Upper lobe of left lung (tissue), 6 donors: Measurements from ENCODE around the gene ANAPC5. TPM values are rescaled to one million over a fixed set of nuclear protein-coding genes. Genes with fewer than 3 reads are reported as not detected.

Experiments used
- ATAC-seq, 2 donors: fragments of 200-7000 bp; cut with Tn5 transposase; one replicate each; pipeline ENCODE4 v1.9.1; 2022; ENCODE audit warnings: mild to moderate bottlenecking in 2 of 2, moderate library complexity in 2 of 2; ENCODE audit not compliant: low FRiP score in 2 of 2
- DNase-seq, 2 donors: peaks; one replicate each; pipeline ENCODE4 v3.0.0-alpha.2; 2019 to 2020
- H3K27ac ChIP-seq, 4 donors: fragments of 200-600 bp; sonication (generic); one replicate each; pipeline ENCODE4 v1.5.1; 2016 to 2019
- H3K27me3 ChIP-seq, 4 donors: fragments of 200-600 bp; sonication (generic); one replicate each; pipeline ENCODE4 v1.5.1; 2017 to 2019
- H3K36me3 ChIP-seq, 4 donors: fragments of 200-600 bp; sonication (generic); one replicate each; pipeline ENCODE4 v1.5.1; 2016 to 2019
- H3K4me1 ChIP-seq, 4 donors: fragments of 200-600 bp; sonication (generic); one replicate each; pipeline ENCODE4 v1.5.1; 2018 to 2019
- H3K4me3 ChIP-seq, 4 donors: fragments of 200-600 bp; sonication (generic); one replicate each; pipeline ENCODE4 v1.5.1; 2017 to 2019; ENCODE audit warnings: mild to moderate bottlenecking in 2 of 4, moderate library complexity in 1 of 4
- H3K9me3 ChIP-seq, 4 donors: fragments of 200-600 bp; sonication (generic); one replicate each; pipeline ENCODE4 v1.5.1; 2018 to 2019
- EP300 ChIP-seq, 4 donors: sonication (generic); formaldehyde crosslinking; IDR thresholded peaks; one replicate each; pipeline ENCODE4 v1.5.1; 2017; ENCODE audit warnings: antibody characterized with exemption in 4 of 4, control low read depth in 2 of 4
- POLR2A ChIP-seq, 4 donors: fragments of 450-650 bp; IDR thresholded peaks; one replicate each; pipeline ENCODE4 v1.5.1; 2016 to 2017; ENCODE audit warnings: antibody characterized with exemption in 4 of 4, mild to moderate bottlenecking in 2 of 4
- POLR2AphosphoS5 ChIP-seq, 2 donors: sonication (generic); formaldehyde crosslinking; IDR thresholded peaks; one replicate each; pipeline ENCODE4 v1.5.1; 2017; ENCODE audit warnings: antibody characterized with exemption in 2 of 2
- WGBS, 2 donors: methylation state at CpG; one replicate each; pipeline ENCODE4 v1.1.5; 2017 to 2018; 5-methylcytosine and 5-hydroxymethylcytosine counted together
- total RNA-seq, 6 donors: library from RNA; depleted of rRNA in 4 of 6; stranded (reverse); fragments of >200 nt in 4 of 6; gene quantifications; one replicate each; pipeline versions ENCODE4 v1.1.0 to v1.2.1, GENCODE V29; 2016 to 2021
- TF ChIP-seq, protein P1 (sequence below), 6 experiments: fragments of 450-650 bp in 4 of 6; fragments of 200-600 bp in 2 of 6; sonication (generic) in 2 of 6; IDR thresholded peaks; one replicate each; pipeline ENCODE4 v1.5.1; 2016 to 2019; ENCODE audit warnings: antibody characterized with exemption in 6 of 6
- donor health status: DM: no; HTN: no; CAD: no; lungs with moderate emphysema.
- donor health status: DM: no; HTN: yes; CAD: no; lungs with severe emphysema.

The ANAPC5 gene, protein sequence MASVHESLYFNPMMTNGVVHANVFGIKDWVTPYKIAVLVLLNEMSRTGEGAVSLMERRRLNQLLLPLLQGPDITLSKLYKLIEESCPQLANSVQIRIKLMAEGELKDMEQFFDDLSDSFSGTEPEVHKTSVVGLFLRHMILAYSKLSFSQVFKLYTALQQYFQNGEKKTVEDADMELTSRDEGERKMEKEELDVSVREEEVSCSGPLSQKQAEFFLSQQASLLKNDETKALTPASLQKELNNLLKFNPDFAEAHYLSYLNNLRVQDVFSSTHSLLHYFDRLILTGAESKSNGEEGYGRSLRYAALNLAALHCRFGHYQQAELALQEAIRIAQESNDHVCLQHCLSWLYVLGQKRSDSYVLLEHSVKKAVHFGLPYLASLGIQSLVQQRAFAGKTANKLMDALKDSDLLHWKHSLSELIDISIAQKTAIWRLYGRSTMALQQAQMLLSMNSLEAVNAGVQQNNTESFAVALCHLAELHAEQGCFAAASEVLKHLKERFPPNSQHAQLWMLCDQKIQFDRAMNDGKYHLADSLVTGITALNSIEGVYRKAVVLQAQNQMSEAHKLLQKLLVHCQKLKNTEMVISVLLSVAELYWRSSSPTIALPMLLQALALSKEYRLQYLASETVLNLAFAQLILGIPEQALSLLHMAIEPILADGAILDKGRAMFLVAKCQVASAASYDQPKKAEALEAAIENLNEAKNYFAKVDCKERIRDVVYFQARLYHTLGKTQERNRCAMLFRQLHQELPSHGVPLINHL
- total RNA-seq: 100 to 1,000 TPM in 2 of 6 donors, 10 to 100 TPM in 4; 68.1 to 172 (median 87.3) TPM

DNA sequence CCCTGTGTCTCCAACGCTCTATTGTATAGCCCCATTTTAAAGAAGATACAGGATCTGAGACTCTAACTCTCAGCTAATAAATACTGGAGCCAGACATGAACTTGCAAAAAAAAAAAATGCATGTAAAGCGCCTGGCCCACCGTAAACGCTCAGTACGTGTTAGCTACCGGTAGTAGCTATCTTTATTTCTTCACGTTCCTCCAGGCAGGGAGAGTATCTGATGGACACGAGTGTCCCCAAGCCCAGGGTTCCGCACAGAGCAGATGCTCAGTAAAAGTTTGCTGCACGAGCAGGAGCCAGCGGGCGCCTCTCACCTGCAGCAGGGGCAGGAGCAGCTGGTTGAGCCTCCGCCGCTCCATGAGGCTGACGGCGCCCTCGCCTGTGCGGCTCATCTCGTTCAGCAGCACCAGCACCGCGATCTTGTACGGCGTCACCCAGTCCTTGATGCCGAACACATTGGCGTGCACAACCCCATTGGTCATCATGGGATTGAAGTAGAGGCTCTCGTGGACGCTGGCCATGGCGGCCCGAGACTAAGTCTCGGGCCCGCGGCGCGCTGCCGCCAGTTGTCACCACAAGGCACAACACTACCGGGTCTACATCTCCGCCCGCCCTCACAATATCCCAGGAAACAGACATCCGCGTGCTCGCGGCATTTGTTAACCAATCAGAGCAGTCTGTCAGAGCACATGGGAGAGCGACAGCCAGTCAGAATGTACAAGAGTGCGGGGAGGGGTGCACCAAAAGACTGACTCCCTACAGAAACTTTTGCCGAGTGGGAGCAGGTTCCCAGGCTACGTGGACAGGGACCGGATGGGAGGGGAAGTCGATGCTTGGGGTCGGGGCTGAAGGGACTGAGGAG, at the start of gene ANAPC5:
Gene ANAPC5 (minus strand): TSS at position 592 of the 862 bp plus-strand sequence. CDS start 71 bp downstream, at position 521.
- H3K4me1 ChIP-seq: peaks cover 11 to 28% (median 17%) of the 10 kb centered on the region in 4 donors
- DNase-seq: peak; percentile 94 to 97
- TF ChIP-seq, protein P1, sequence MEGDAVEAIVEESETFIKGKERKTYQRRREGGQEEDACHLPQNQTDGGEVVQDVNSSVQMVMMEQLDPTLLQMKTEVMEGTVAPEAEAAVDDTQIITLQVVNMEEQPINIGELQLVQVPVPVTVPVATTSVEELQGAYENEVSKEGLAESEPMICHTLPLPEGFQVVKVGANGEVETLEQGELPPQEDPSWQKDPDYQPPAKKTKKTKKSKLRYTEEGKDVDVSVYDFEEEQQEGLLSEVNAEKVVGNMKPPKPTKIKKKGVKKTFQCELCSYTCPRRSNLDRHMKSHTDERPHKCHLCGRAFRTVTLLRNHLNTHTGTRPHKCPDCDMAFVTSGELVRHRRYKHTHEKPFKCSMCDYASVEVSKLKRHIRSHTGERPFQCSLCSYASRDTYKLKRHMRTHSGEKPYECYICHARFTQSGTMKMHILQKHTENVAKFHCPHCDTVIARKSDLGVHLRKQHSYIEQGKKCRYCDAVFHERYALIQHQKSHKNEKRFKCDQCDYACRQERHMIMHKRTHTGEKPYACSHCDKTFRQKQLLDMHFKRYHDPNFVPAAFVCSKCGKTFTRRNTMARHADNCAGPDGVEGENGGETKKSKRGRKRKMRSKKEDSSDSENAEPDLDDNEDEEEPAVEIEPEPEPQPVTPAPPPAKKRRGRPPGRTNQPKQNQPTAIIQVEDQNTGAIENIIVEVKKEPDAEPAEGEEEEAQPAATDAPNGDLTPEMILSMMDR (IDR thresholded peaks at IDR 0.05): peak in 2 of 6 experiments; percentile 29 to 44
- no peak for TF ChIP-seq EP300 (IDR thresholded peaks at IDR 0.05)
- peak; percentile 62 to 86 for TF ChIP-seq POLR2AphosphoS5 (IDR thresholded peaks at IDR 0.05)
- peak in 3 of 4 donors; percentile 69 to 88 (median 82) for TF ChIP-seq POLR2A (IDR thresholded peaks at IDR 0.05)
- H3K9me3 ChIP-seq: no peaks in the 10 kb centered on the region
- WGBS, 2 donors: 0% methylated on average over 27 to 36 of the region's 49 CpGs
- peak; percentile 100 for ATAC-seq
- no peaks in the 10 kb centered on the region for H3K27me3 ChIP-seq
- peak within 1 kb of the TSS; percentile 78 to 86 (median 81) for H3K27ac ChIP-seq
- peak within 1 kb of the TSS; percentile 81 to 95 (median 91) for H3K4me3 ChIP-seq
- peaks cover 0 to 9% (median 3%) of the 10 kb centered on the region in 4 donors for H3K36me3 ChIP-seq

DNA sequence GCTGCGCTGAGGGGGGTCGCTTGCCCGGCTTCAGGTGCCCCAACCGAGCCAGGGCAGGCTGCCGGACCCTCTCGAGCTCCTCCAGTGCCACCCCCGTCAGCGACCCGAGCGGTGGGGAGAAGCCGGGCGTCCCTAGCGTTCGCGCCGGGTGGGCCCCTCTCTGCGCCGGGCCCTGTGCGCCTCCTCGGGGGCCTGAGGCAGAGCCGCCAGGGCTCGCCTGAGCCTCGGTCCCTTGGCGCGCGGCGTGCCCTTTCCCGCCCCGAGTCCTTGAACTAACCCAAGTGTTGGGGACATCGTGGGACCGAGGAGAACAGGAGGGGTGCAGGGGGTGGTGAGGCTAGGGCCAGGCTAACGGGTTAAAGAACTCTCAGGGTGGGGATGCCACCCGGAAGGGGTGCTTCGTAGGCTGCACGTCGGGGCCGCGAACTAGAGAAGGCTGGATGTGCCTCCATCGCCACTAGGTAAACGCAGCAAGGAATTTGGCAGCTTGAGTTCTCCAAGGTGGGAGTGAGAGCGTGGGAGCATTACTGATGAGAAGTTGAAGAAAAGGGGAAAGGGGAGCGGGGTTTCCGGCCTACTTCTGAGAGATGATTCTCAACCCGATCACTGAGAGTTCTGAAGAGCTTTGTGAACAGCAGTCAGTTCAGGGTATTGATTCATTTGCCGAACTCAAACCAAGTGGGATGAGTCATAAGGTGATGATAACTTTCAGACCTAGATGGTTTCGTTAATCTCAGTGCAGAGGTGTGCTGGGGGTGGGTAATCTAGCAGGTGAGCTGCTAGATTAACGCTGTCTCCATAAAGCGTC, 48.3 kb upstream of the ANAPC5 start:
- Histone ChIP-seq H3K36me3 (peaks cover 0 to 15% (median 7%) of the 10 kb centered on the region in 4 donors), H3K9me3 (no peaks in the 10 kb centered on the region), H3K27ac (peak overlapping the region; percentile 79 to 95 (median 90)), H3K4me3 (peak overlapping the region; percentile 56 to 90 (median 70)), H3K4me1 (peaks cover 15 to 22% (median 20%) of the 10 kb centered on the region in 4 donors), H3K27me3 (no peaks in the 10 kb centered on the region)
- TF ChIP-seq, protein P1 (IDR thresholded peaks at IDR 0.05): peak in 1 of 6 experiments; percentile 10
- no peak for TF ChIP-seq EP300 (IDR thresholded peaks at IDR 0.05)
- 2 to 3% methylated on average over 26 to 44 of the region's 48 CpGs for WGBS, 2 donors
- peak; percentile 76 to 77 for ATAC-seq
- DNase-seq: peak; percentile 41 to 91

DNA sequence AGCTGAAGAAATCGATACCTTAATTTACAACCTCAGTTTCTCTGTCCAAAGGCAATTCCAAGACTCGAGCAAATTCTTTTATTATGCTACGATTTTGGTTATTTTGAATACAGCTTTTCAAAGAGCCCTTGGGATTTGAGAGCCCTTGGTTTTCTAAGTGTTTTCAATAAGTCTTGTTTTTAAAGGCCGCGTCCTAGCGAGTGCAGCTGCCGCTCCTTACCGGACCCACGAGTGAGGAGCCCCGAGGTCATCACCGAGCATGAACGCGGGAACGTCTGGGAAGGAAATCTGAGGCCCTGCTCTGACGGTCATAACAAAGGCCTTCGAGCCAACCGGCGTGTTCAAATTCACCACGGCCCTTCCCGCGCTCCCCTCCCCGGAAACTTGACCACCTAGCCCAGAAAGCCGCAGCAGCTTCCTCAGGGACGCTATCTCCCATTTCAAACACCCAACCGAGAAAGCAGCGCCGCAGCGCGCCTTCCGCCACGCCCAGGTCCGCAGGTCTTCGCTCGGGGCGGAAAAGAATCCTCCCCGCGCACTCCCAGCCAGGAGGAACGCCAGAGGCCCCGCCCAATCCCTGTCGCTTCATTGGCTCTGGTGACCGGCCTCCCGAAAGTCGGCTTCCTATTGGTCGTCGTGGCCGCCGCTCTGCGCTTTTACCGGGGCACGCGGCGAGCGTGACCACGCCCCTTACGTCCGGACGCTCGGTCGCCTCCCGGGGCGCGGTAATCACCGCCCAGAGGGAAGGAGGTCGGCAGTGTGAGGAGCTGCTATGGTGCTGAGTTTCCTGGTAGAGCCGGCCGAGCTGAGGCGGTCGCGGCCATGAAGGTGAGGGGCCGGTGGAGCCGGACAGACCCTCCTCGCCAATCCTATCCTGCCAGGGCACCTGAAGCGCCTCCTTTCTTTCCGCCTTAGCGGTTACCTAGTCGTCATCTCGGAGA, 47.5 kb upstream of the ANAPC5 start, which contains the start of gene RNF34:
Gene RNF34 (plus strand): TSS at position 728 of the 941 bp plus-strand sequence. CDS start 95 bp downstream, at position 823.
- Histone ChIP-seq H3K4me1 (peaks cover 15 to 22% (median 20%) of the 10 kb centered on the region in 4 donors), H3K27me3 (no peaks in the 10 kb centered on the region), H3K36me3 (peaks cover 0 to 6% (median 2%) of the 10 kb centered on the region in 4 donors), H3K9me3 (no peaks in the 10 kb centered on the region), H3K4me3 (peak within 1 kb of the TSS; percentile 56 to 90 (median 71)), H3K27ac (peak within 1 kb of the TSS; percentile 79 to 95 (median 90))
- DNase-seq: peak; percentile 98
- 0 to 1% methylated on average over 8 to 49 of the region's 77 CpGs for WGBS, 2 donors
- peak; percentile 99 for ATAC-seq
- TF ChIP-seq POLR2A (IDR thresholded peaks at IDR 0.05): peak in 3 of 4 donors; percentile 94 to 99 (median 99)
- peak; percentile 94 to 99 for TF ChIP-seq POLR2AphosphoS5 (IDR thresholded peaks at IDR 0.05)
- peak in 1 of 4 donors; percentile 51 for TF ChIP-seq EP300 (IDR thresholded peaks at IDR 0.05)
- TF ChIP-seq, protein P1 (IDR thresholded peaks at IDR 0.05): peak in 1 of 6 experiments; percentile 14
